ENCODE data around the gene OR2H2. TPM values are rescaled to one million over a fixed set of nuclear protein-coding genes. Genes with fewer than 3 reads are reported as not detected.

OR2H2 gene
- 1 to 10 TPM in 1 of 8 experiments, under 1 TPM in 7; 0.20 to 1.4 (median 0.55) TPM for total RNA-seq

DNA sequence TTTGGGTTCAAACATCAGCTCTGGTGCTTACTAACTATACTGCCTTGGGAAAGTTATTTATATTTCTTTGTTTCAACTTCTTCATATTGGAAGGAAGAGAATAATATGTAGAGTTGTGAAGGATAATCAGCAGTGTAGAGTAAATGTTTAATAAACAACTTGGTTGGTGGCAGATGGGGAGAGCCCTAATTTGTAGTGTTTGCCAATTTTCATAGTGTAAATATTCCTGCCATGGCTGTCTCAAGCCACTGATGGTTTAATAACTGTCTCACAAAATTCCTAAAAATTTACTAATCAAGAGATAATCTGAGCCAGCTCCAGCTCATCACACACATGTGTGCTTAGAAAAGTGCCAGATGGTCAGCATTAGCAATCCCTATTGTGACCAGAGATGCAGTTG, at the start of gene OR2H2:
Gene OR2H2 (plus strand): TSS at position 301 of the 400 bp plus-strand sequence. CDS start 2,824 bp downstream, outside the sequence.
- H3K27ac ChIP-seq: no peak within 1 kb of the TSS
- no peak within 1 kb of the TSS for H3K4me3 ChIP-seq
- ATAC-seq (replicated peaks in 6 of 8): no peak
- H3K4me1 ChIP-seq (replicated peaks in 1 of 2): no peaks in the 10 kb centered on the region
- in situ Hi-C loops (cut with MboI; ENCODE audit: low pct_unique_long_range_greater_than_20kb in 2 of 9, low sequenced_read_pairs in 9 of 9, unreplicated experiment in 9 of 9): loop anchor here in 2 of 9 experiments (25.0 kb wide), 2 partner anchors 423 to 898 kb away; partner anchors contain the start of gene OR2J2 (in 1 of the 2)

- Histone ChIP-seq H3K27ac (no peak overlapping the region), H3K4me1 (replicated peaks in 1 of 2) (no peaks in the 10 kb centered on the region), H3K4me3 (no peak overlapping the region)
- 0 to 67% (median 50%) methylated on average over 1 to 4 of the region's 4 CpGs; no CpG with 5 or more reads in 4 of the 10 experiments for WGBS, 10 experiments
- no peak for ATAC-seq (replicated peaks in 6 of 8)
- in situ Hi-C loops (cut with MboI; ENCODE audit: low pct_unique_long_range_greater_than_20kb in 2 of 9, low sequenced_read_pairs in 9 of 9, unreplicated experiment in 9 of 9): no loop called here
These were observed 47.1 kb upstream of the OR2H2 start for GRCh38 chr6:29537714-29538403.

DNA sequence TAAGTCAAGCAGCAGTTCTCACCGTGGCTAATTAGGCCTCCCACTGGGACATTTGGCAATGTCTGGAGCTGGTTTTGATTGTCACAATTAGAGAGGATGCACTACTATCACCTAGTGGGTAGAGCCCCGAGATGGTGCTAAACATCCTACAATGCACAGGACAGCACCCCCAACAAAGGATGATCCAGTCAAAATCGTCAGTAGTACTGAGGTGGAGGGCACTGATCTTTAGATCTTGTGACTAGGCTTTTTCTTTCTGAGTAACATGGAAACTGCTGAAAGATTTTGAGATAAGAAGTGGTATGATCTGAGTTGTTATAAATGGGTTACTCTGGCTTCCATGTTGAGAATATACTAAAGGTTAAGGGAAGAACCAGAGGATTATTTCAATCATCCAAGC, 37.3 kb upstream of the OR2H2 start:
- in situ Hi-C loops (cut with MboI; ENCODE audit: low pct_unique_long_range_greater_than_20kb in 2 of 9, low sequenced_read_pairs in 9 of 9, unreplicated experiment in 9 of 9): no loop called here
- no peak overlapping the region for H3K4me3 ChIP-seq
- ATAC-seq (replicated peaks in 6 of 8): no peak
- 0 to 69% (median 17%) methylated on average over 1 to 3 of the region's 3 CpGs; no CpG with 5 or more reads in 3 of the 10 experiments for WGBS, 10 experiments
- H3K4me1 ChIP-seq (replicated peaks in 1 of 2): no peaks in the 10 kb centered on the region
- H3K27ac ChIP-seq: no peak overlapping the region

GRCh38 chr6:29552512-29553051, 32.3 kb upstream of the OR2H2 start:
- 0 to 54% (median 27%) methylated on average over 1 to 5 of the region's 5 CpGs; no CpG with 5 or more reads in 1 of the 10 experiments for WGBS, 10 experiments
- in situ Hi-C loops (cut with MboI; ENCODE audit: low pct_unique_long_range_greater_than_20kb in 2 of 9, low sequenced_read_pairs in 9 of 9, unreplicated experiment in 9 of 9): no loop called here
- H3K4me3 ChIP-seq: no peak overlapping the region
- peaks cover 0 to 4% of the 10 kb centered on the region in 2 donors for H3K4me1 ChIP-seq (replicated peaks in 1 of 2)
- H3K27ac ChIP-seq: no peak overlapping the region
- ATAC-seq (replicated peaks in 6 of 8): peak in 3 of 8 experiments; percentile 78 to 87 (median 82)

GRCh38 chr6:29553268-29554057, 31.5 kb upstream of the OR2H2 start:
- Histone ChIP-seq H3K27ac (no peak overlapping the region), H3K4me3 (peak overlapping the region; percentile 20 to 43 (median 27)), H3K4me1 (replicated peaks in 1 of 2) (peaks cover 0 to 4% of the 10 kb centered on the region in 2 donors)
- WGBS, 10 experiments: 0 to 16% (median 1%) methylated on average over 1 to 35 of the region's 83 CpGs; no CpG with 5 or more reads in 3 of the 10 experiments
- ATAC-seq (replicated peaks in 6 of 8): peak; percentile 80 to 96 (median 88)
- in situ Hi-C loops (cut with MboI; ENCODE audit: low pct_unique_long_range_greater_than_20kb in 2 of 9, low sequenced_read_pairs in 9 of 9, unreplicated experiment in 9 of 9): no loop called here

- in situ Hi-C loops (cut with MboI; ENCODE audit: low pct_unique_long_range_greater_than_20kb in 2 of 9, low sequenced_read_pairs in 9 of 9, unreplicated experiment in 9 of 9): no loop called here
- H3K27ac ChIP-seq: no peak overlapping the region
- H3K4me1 ChIP-seq (replicated peaks in 1 of 2): peaks cover 0 to 4% of the 10 kb centered on the region in 2 donors
- no peak overlapping the region for H3K4me3 ChIP-seq
- WGBS, 10 experiments: 50 to 100% (median 81%) methylated on average over 1 to 5 of the region's 5 CpGs; no CpG with 5 or more reads in 2 of the 10 experiments
- ATAC-seq (replicated peaks in 6 of 8): no peak
These were observed 30.2 kb upstream of the OR2H2 start for GRCh38 chr6:29554764-29555163.

- ATAC-seq (replicated peaks in 6 of 8): no peak
These were observed 27.6 kb upstream of the OR2H2 start for GRCh38 chr6:29557320-29557719.

GRCh38 chr6:29558439-29559079, 26.4 kb upstream of the OR2H2 start:
- 20 to 100% (median 74%) methylated on average over 1 to 12 of the region's 22 CpGs; no CpG with 5 or more reads in 2 of the 10 experiments for WGBS, 10 experiments
- H3K4me1 ChIP-seq (replicated peaks in 1 of 2): peaks cover 0 to 4% of the 10 kb centered on the region in 2 donors
- no peak for ATAC-seq (replicated peaks in 6 of 8)
- no peak overlapping the region for H3K27ac ChIP-seq
- in situ Hi-C loops (cut with MboI; ENCODE audit: low pct_unique_long_range_greater_than_20kb in 2 of 9, low sequenced_read_pairs in 9 of 9, unreplicated experiment in 9 of 9): no loop called here
- H3K4me3 ChIP-seq: no peak overlapping the region

More at GRCh38 chr6:29557320-29557719, 27.6 kb upstream of the OR2H2 start:
- Histone ChIP-seq H3K4me1 (replicated peaks in 1 of 2) (peaks cover 0 to 4% of the 10 kb centered on the region in 2 donors), H3K27ac (no peak overlapping the region), H3K4me3 (no peak overlapping the region)
- in situ Hi-C loops (cut with MboI; ENCODE audit: low pct_unique_long_range_greater_than_20kb in 2 of 9, low sequenced_read_pairs in 9 of 9, unreplicated experiment in 9 of 9): no loop called here

- 0 to 82% (median 74%) methylated on average over 1 to 6 of the region's 6 CpGs; no CpG with 5 or more reads in 2 of the 10 experiments for WGBS, 10 experiments
- Histone ChIP-seq H3K4me3 (no peak within 1 kb of the TSS), H3K4me1 (replicated peaks in 1 of 2) (no peaks in the 10 kb centered on the region), H3K27ac (no peak within 1 kb of the TSS)
- in situ Hi-C loops (cut with MboI; ENCODE audit: low pct_unique_long_range_greater_than_20kb in 2 of 9, low sequenced_read_pairs in 9 of 9, unreplicated experiment in 9 of 9): no loop called here
- peak in 3 of 8 experiments; percentile 16 to 39 (median 30) for ATAC-seq (replicated peaks in 6 of 8)
These were observed 25.2 kb upstream of the OR2H2 start, which contains the start of gene UBD for GRCh38 chr6:29559524-29560287. Gene UBD (minus strand): TSS chr6:29559732. CDS start chr6:29559701, 31 bp downstream.

DNA sequence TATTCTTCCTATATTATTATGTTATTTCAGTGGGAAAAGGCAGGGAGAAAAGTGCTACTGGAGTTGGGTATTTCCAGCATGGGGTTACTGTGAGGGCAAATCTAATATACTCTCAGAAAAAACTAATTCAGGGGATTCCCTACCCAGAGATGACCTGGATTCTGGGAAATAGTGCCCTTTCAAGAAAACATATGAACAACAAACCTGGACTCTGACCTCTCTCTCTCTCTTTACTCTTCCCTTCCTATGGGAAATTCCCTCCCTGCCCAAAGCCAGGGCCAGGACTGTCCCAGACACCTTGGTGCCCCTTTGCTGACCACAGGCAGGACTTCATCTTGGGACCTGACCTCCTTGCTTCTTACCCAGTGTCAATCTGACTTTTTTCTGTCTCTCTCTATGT, 23.8 kb upstream of the OR2H2 start:
- ATAC-seq (replicated peaks in 6 of 8): no peak
- Histone ChIP-seq H3K4me1 (replicated peaks in 1 of 2) (no peaks in the 10 kb centered on the region), H3K27ac (no peak overlapping the region), H3K4me3 (no peak overlapping the region)
- in situ Hi-C loops (cut with MboI; ENCODE audit: low pct_unique_long_range_greater_than_20kb in 2 of 9, low sequenced_read_pairs in 9 of 9, unreplicated experiment in 9 of 9): no loop called here

GRCh38 chr6:29561606-29562181, 23.2 kb upstream of the OR2H2 start:
- H3K4me1 ChIP-seq (replicated peaks in 1 of 2): no peaks in the 10 kb centered on the region
- 0 to 80% (median 25%) methylated on average over 1 of the region's 1 CpG; no CpG with 5 or more reads in 3 of the 10 experiments for WGBS, 10 experiments
- no peak for ATAC-seq (replicated peaks in 6 of 8)
- H3K27ac ChIP-seq: no peak overlapping the region
- no peak overlapping the region for H3K4me3 ChIP-seq
- in situ Hi-C loops (cut with MboI; ENCODE audit: low pct_unique_long_range_greater_than_20kb in 2 of 9, low sequenced_read_pairs in 9 of 9, unreplicated experiment in 9 of 9): no loop called here

DNA sequence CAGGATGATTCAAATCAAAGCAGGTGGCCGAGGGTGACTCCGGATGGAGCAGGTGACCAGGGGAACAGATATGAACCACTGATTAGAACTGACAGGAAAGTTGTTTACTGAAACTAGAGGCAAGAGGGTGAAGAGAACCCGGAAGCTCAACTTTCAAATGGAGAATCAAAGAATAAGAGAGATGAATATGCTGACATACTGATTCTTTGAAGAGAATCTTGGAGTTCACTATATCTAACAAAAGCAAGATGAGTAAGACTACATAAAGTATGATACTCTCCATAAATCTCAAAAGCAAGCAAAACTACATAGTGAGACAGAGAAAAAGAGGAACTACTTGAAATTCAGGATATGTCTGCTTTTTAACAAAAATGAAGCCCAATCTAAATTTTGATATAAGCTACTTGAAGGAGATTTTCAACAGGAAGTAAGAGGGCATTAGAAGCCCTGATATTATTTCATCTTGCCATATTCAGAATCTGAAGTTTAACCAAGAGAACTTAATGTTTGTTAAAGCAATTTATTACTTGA, 21.4 kb upstream of the OR2H2 start:
- H3K4me1 ChIP-seq (replicated peaks in 1 of 2): no peaks in the 10 kb centered on the region
- H3K27ac ChIP-seq: no peak overlapping the region
- no peak overlapping the region for H3K4me3 ChIP-seq
- no peak for ATAC-seq (replicated peaks in 6 of 8)
- in situ Hi-C loops (cut with MboI; ENCODE audit: low pct_unique_long_range_greater_than_20kb in 2 of 9, low sequenced_read_pairs in 9 of 9, unreplicated experiment in 9 of 9): no loop called here
- 33 to 100% (median 74%) methylated on average over 1 to 3 of the region's 3 CpGs; no CpG with 5 or more reads in 1 of the 10 experiments for WGBS, 10 experiments

Data from motor neuron (in vitro differentiated cells).